CD4-positive, alpha-beta memory T cell (primary cell): ENCODE results near the gene INSIG1. TPM values are rescaled to one million over a fixed set of nuclear protein-coding genes. Genes with fewer than 3 reads are reported as not detected.

Source experiments
- CTCF ChIA-PET: fragments of 350-600 bp; sonication (Branson Sonifier 250); formaldehyde crosslinking; loops from one replicate; lab custom pipeline; 2021; ENCODE audit warnings: inconsistent platforms; ENCODE audit not compliant: partially characterized antibody; lab: Charles Lee
- POLR2A ChIA-PET: fragments of 350-600 bp; sonication (Branson Sonifier 250); formaldehyde crosslinking; loops from one replicate; lab custom pipeline; 2021; ENCODE audit not compliant: partially characterized antibody; lab: Charles Lee
- DNase-seq, 5 donors: peaks; one replicate each; pipeline versions ENCODE4 v3.0.0 to v3.0.0-alpha.2; 2020 to 2022; ENCODE audit warnings: mixed read lengths in 1 of 5
- H3K27ac ChIP-seq: one replicate; pipeline ENCODE4 v1.7.0; 2013; ENCODE audit warnings: low read depth, low read length
- H3K27me3 ChIP-seq: 2 replicates; pipeline ENCODE4 v1.7.0; 2013; ENCODE audit warnings: mild to moderate bottlenecking, low read length, moderate library complexity; ENCODE audit not compliant: insufficient read depth
- H3K36me3 ChIP-seq: 2 replicates; pipeline ENCODE4 v1.7.0; 2013; ENCODE audit warnings: mild to moderate bottlenecking, low read length, moderate library complexity; ENCODE audit not compliant: insufficient read depth
- H3K4me1 ChIP-seq: 2 replicates; pipeline ENCODE4 v1.7.0; 2013; ENCODE audit warnings: mild to moderate bottlenecking, low read length, moderate library complexity; ENCODE audit not compliant: insufficient read depth
- H3K4me3 ChIP-seq, 2 donors: one replicate each; pipeline ENCODE4 v1.7.0; 2013; ENCODE audit warnings: low read length in 2 of 2, mild to moderate bottlenecking in 1 of 2
- H3K9me3 ChIP-seq, 2 donors: one replicate each; pipeline ENCODE4 v1.7.0; 2013; ENCODE audit warnings: low read length in 2 of 2, control low read depth in 1 of 2; ENCODE audit not compliant: control insufficient read depth in 1 of 2
- H3K27ac Mint-ChIP-seq, 7 donors: one replicate each; pipeline ENCODE4 v1.8.0; 2020 to 2021; ENCODE audit warnings: mixed read lengths in 7 of 7, mild to moderate bottlenecking in 6 of 7, inconsistent platforms in 3 of 7, moderate library complexity in 3 of 7
- H3K27me3 Mint-ChIP-seq, 2 donors: one replicate each; pipeline ENCODE4 v1.8.0; 2020 to 2021; ENCODE audit warnings: mixed read lengths in 2 of 2
- H3K36me3 Mint-ChIP-seq, 2 donors: one replicate each; pipeline ENCODE4 v1.8.0; 2020 to 2021; ENCODE audit warnings: mixed read lengths in 2 of 2, inconsistent platforms in 1 of 2, mild to moderate bottlenecking in 1 of 2
- H3K4me1 Mint-ChIP-seq, 4 donors: one replicate each; pipeline ENCODE4 v1.8.0; 2020 to 2021; ENCODE audit warnings: mixed read lengths in 4 of 4, mild to moderate bottlenecking in 1 of 4
- H3K4me3 Mint-ChIP-seq, 8 donors: one replicate each; pipeline ENCODE4 v1.8.0; 2020 to 2021; ENCODE audit warnings: mixed read lengths in 8 of 8, mild to moderate bottlenecking in 7 of 8, moderate library complexity in 6 of 8, inconsistent platforms in 3 of 8
- H3K9me3 Mint-ChIP-seq, 8 donors: one replicate each; pipeline ENCODE4 v1.8.0; 2020 to 2021; ENCODE audit warnings: mixed read lengths in 8 of 8, mild to moderate bottlenecking in 5 of 8, inconsistent platforms in 3 of 8, moderate library complexity in 1 of 8
- intact Hi-C: fragments of 100-400 bp; cut with micrococcal nuclease; formaldehyde crosslinking; loops from one replicate; pipeline ENCODE4 v1.15.1; 2023
- polyA plus RNA-seq, 2 donors: library from polyadenylated mRNA; unstranded; fragments of 300-500 nt; fragmentation: Illumina TruSeq; gene quantifications; one replicate each; pipeline ENCODE4 v1.2.3, GENCODE V29; 2021
- total RNA-seq, 2 experiments: library from RNA; stranded (reverse); gene quantifications; one replicate each; pipeline ENCODE4 v1.2.3, GENCODE V29; 2021

Gene INSIG1
- total and polyA plus RNA-seq, 4 experiments from 2014 or later: 28.1 to 43.0 (median 41.7) TPM

DNA sequence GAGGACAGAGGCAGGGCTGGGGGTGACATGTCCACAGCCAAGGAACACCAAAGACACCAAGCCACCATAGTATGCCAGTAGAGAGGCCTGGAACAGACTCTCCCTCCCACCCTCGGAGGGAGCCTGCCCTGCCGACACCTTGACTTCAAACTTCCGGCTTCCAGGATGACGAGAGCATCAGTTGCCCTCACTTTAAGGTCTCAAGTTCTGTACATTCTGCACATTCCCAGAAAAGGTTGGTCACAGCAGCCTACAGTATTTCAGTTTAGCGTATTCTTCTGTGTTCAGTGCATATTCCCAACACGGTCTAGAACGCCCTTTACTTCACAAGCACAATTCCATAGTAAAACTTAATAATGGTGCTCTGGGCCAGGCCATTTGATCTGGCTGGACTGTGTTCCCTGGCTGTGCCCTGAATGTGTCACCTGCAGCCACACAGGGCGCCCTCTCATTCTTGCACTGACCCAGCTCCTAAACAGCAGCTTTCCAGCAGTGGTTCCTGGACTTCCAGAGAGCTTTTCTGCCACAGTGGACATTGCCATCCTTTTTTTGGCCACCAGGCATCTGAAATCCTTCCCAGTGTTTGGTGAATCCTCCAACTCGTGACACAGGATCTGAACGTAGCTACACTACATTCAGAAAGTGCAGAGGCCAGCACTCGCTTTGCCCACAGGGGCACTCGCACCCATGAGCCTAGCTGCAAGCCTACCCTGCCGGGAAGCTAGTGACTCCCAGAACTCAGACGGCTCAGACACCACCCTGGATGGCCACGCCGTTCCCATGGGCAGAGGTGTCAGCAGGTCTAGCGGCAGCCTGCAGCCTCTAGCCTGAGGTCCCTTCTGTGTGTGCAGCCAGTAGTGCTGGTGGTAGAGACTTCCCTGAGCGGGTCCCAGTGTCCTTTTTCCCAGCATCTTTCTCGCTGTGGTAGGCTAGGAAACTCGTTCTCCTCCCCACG is 36.4 kb upstream of the INSIG1 start:
- Mint-ChIP-seq H3K27me3 (peaks cover 4 to 5% of the 10 kb centered on the region in 2 donors), H3K36me3 (no peaks in the 10 kb centered on the region), H3K27ac (no peak overlapping the region), H3K9me3 (no peaks in the 10 kb centered on the region), H3K4me3 (no peak overlapping the region), H3K4me1 (peaks cover 0 to 1% (median 0%) of the 10 kb centered on the region in 4 donors)
- Histone ChIP-seq H3K27ac (no peak overlapping the region), H3K27me3 (no peaks in the 10 kb centered on the region), H3K36me3 (no peaks in the 10 kb centered on the region), H3K4me1 (no peaks in the 10 kb centered on the region), H3K9me3 (no peaks in the 10 kb centered on the region), H3K4me3 (no peak overlapping the region)
- DNase-seq: no peak
- ChIA-PET POLR2A (no interaction called here), CTCF (interaction anchor here (1.0 to 1.1 kb wide), 2 partner anchors 35 to 83 kb away, joined by 3 to 4 read pairs; no protein-coding TSS in a partner anchor)
- intact Hi-C loops: no loop called here

GRCh38 chr7:155262031-155262430 is 35.6 kb upstream of the INSIG1 start:
- H3K4me3 Mint-ChIP-seq: no peak overlapping the region
- H3K27me3 Mint-ChIP-seq: peaks cover 3 to 4% of the 10 kb centered on the region in 2 donors
- Histone ChIP-seq H3K27ac (no peak overlapping the region), H3K4me3 (no peak overlapping the region), H3K27me3 (no peaks in the 10 kb centered on the region), H3K4me1 (no peaks in the 10 kb centered on the region), H3K9me3 (no peaks in the 10 kb centered on the region), H3K36me3 (no peaks in the 10 kb centered on the region)
- H3K36me3 Mint-ChIP-seq: no peaks in the 10 kb centered on the region
- no peak for DNase-seq
- ChIA-PET CTCF (interaction anchor here (1.0 to 1.1 kb wide), 2 partner anchors 34 to 83 kb away, joined by 3 to 4 read pairs; no protein-coding TSS in a partner anchor), POLR2A (no interaction called here)
- intact Hi-C loops: no loop called here
- peaks cover 0 to 1% (median 0%) of the 10 kb centered on the region in 4 donors for H3K4me1 Mint-ChIP-seq
- H3K9me3 Mint-ChIP-seq: no peaks in the 10 kb centered on the region
- H3K27ac Mint-ChIP-seq: no peak overlapping the region

- H3K4me3 Mint-ChIP-seq: no peak overlapping the region
- H3K27ac Mint-ChIP-seq: no peak overlapping the region
- peaks cover 2 to 4% of the 10 kb centered on the region in 2 donors for H3K27me3 Mint-ChIP-seq
- H3K9me3 ChIP-seq: no peaks in the 10 kb centered on the region
- H3K27ac ChIP-seq: no peak overlapping the region
- no peaks in the 10 kb centered on the region for H3K27me3 ChIP-seq
- no peaks in the 10 kb centered on the region for H3K9me3 Mint-ChIP-seq
- intact Hi-C loops: no loop called here
- H3K4me3 ChIP-seq: no peak overlapping the region
- POLR2A ChIA-PET: no interaction called here
- H3K4me1 Mint-ChIP-seq: peaks cover 0 to under 1% (median 0%) of the 10 kb centered on the region in 4 donors
- H3K36me3 ChIP-seq: no peaks in the 10 kb centered on the region
- CTCF ChIA-PET: interaction anchor here (0.5 kb wide), 1 partner anchor 10 kb away, joined by 3 read pairs; no protein-coding TSS in a partner anchor
- no peak for DNase-seq
- H3K36me3 Mint-ChIP-seq: no peaks in the 10 kb centered on the region
- H3K4me1 ChIP-seq: no peaks in the 10 kb centered on the region
These were observed 34.6 kb upstream of the INSIG1 start for GRCh38 chr7:155263051-155263450.

DNA sequence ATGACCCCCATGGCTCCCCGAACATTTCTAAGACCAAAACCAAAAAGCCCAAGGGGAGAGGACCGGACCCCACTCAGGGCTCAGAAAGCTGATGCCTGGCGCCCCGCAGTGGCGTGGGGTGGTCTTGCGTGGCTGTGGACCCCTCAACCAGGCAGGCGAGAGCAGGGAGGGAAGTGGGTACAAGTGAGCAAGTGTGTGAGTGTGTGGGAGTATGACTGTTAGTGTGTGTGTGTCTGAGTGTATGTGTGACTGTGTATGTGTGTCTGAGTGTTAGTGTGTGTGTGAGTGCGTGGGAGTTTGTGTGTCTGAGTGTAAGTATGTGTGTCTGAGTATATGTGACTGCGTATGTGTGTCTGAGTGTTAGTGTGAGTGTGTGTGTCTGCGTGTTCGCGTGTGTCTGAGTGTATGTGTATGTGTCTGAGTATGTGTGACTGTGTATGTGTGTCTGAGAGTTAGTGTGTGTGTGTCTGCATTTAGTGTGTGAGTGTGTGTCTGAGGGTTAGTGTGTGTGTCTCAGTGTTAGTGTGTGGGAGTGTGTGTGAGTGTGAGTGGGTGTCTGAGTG is 34.0 kb upstream of the INSIG1 start:
- H3K4me1 ChIP-seq: no peaks in the 10 kb centered on the region
- Mint-ChIP-seq H3K4me1 (no peaks in the 10 kb centered on the region), H3K27ac (no peak overlapping the region), H3K36me3 (no peaks in the 10 kb centered on the region), H3K4me3 (no peak overlapping the region), H3K9me3 (no peaks in the 10 kb centered on the region), H3K27me3 (peaks cover 2 to 4% of the 10 kb centered on the region in 2 donors)
- no peaks in the 10 kb centered on the region for H3K36me3 ChIP-seq
- POLR2A ChIA-PET: no interaction called here
- no peak for DNase-seq
- CTCF ChIA-PET: no interaction called here
- no peaks in the 10 kb centered on the region for H3K9me3 ChIP-seq
- H3K27me3 ChIP-seq: no peaks in the 10 kb centered on the region
- no peak overlapping the region for H3K4me3 ChIP-seq
- H3K27ac ChIP-seq: no peak overlapping the region
- intact Hi-C loops: no loop called here

- H3K9me3 Mint-ChIP-seq: no peaks in the 10 kb centered on the region
- H3K27me3 Mint-ChIP-seq: peaks cover 5 to 6% of the 10 kb centered on the region in 2 donors
- Histone ChIP-seq H3K4me3 (no peak overlapping the region), H3K4me1 (no peaks in the 10 kb centered on the region), H3K36me3 (no peaks in the 10 kb centered on the region), H3K9me3 (no peaks in the 10 kb centered on the region), H3K27me3 (no peaks in the 10 kb centered on the region), H3K27ac (no peak overlapping the region)
- no peak for DNase-seq
- no peaks in the 10 kb centered on the region for H3K36me3 Mint-ChIP-seq
- no peaks in the 10 kb centered on the region for H3K4me1 Mint-ChIP-seq
- H3K27ac Mint-ChIP-seq: no peak overlapping the region
- CTCF ChIA-PET: no interaction called here
- intact Hi-C loops: no loop called here
- no peak overlapping the region for H3K4me3 Mint-ChIP-seq
- POLR2A ChIA-PET: no interaction called here
These were observed 32.5 kb upstream of the INSIG1 start for GRCh38 chr7:155265144-155265543.

DNA sequence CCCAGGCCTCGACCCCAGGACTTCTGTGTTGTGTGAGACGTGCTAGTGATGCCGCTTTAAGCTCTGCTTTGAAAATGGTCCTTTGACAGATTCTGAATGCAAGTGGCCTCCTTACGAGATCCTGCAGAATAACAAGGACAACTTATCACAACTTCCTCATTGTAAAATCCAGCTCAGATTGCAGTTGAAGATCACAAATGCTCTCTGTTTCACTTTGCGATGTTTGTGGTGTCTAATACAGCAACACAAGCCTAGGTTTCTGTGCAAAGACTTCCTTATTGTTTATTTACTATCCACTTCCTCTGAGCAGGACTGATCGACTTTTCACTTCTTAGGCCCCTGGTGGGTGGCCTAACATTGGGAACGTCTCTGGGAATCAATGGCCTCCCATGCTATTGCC is 31.7 kb upstream of the INSIG1 start:
- ChIA-PET CTCF (no interaction called here), POLR2A (no interaction called here)

DNA sequence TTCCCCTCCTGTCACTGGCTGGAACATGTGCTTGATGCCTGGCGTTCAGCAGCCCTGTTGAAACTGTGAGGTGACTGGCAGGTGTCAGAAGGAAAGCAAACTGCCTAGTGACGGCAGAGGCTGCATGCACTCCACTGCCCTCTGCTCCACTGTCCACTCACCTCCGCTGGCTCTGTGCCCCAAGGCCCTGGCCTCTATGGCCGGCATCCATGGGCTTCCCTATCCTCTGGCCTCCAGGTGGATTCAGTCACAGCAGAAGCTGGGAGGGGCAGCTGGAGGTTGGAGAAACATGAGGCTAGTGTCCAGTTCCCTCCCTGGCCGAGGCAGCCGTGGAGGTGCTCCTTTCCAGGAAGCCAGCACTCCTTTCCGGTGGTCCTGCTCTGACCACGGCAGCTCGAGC is 31.2 kb upstream of the INSIG1 start:
- DNase-seq: no peak
- Mint-ChIP-seq H3K9me3 (no peaks in the 10 kb centered on the region), H3K27me3 (peaks cover 4 to 5% of the 10 kb centered on the region in 2 donors), H3K4me3 (no peak overlapping the region), H3K36me3 (no peaks in the 10 kb centered on the region), H3K27ac (no peak overlapping the region), H3K4me1 (peaks cover 0 to 4% (median 2%) of the 10 kb centered on the region in 4 donors)
- H3K27me3 ChIP-seq: no peaks in the 10 kb centered on the region
- no peaks in the 10 kb centered on the region for H3K36me3 ChIP-seq
- ChIA-PET CTCF (no interaction called here), POLR2A (interaction anchor here (0.9 kb wide), 1 partner anchor 32 kb away, joined by 3 read pairs; no protein-coding TSS in a partner anchor)
- no peak overlapping the region for H3K4me3 ChIP-seq
- H3K4me1 ChIP-seq: no peaks in the 10 kb centered on the region
- no peak overlapping the region for H3K27ac ChIP-seq
- H3K9me3 ChIP-seq: no peaks in the 10 kb centered on the region
- intact Hi-C loops: no loop called here

More for the DNA sequence above, 31.7 kb upstream of the INSIG1 start:
- Mint-ChIP-seq H3K4me1 (peaks cover 0 to 3% (median 1%) of the 10 kb centered on the region in 4 donors), H3K36me3 (no peaks in the 10 kb centered on the region), H3K9me3 (no peaks in the 10 kb centered on the region), H3K27me3 (peaks cover 6 to 7% of the 10 kb centered on the region in 2 donors), H3K4me3 (no peak overlapping the region), H3K27ac (no peak overlapping the region)
- no peak for DNase-seq
- Histone ChIP-seq H3K4me1 (no peaks in the 10 kb centered on the region), H3K36me3 (no peaks in the 10 kb centered on the region), H3K4me3 (no peak overlapping the region), H3K9me3 (no peaks in the 10 kb centered on the region), H3K27me3 (no peaks in the 10 kb centered on the region), H3K27ac (no peak overlapping the region)
- intact Hi-C loops: no loop called here
